SK-N-DZ (cell line): ENCODE data around the gene NDUFV2. TPM values are rescaled to one million over a fixed set of nuclear protein-coding genes. Genes with fewer than 3 reads are reported as not detected.
"Not testable (repeated sequence)": the region's sequence is repeated elsewhere in the genome, so short reads cannot be mapped to it uniquely, and the experiment has no call there.

Experiments
- DNase-seq: peaks from one replicate; pipeline ENCODE4 v3.0.0-alpha.2; 2015; ENCODE audit warnings: low spot score
- polyA plus RNA-seq, 2 experiments: library from polyadenylated mRNA; depleted of rRNA; stranded (reverse); fragments of >200 nt; gene quantifications; 2 replicates each; pipeline ENCODE4 v1.2.3, GENCODE V29; 2014

The NDUFV2 gene
- polyA plus RNA-seq (2014; cell fraction: cytosol; rRNA removed), result 230 and 256 TPM in 2 replicates
- polyA plus RNA-seq (2014; cell fraction: nucleus; rRNA removed), result 129 and 141 TPM in 2 replicates

GRCh38 chr18:9102508-9103375, at the start of gene NDUFV2:
Gene NDUFV2 (plus strand): TSS chr18:9102699. CDS start chr18:9102744, 45 bp downstream.
- peak; percentile 91 for DNase-seq

- DNase-seq, result no peak
Observed at GRCh38 chr18:9053814-9054213, 48.7 kb upstream of the NDUFV2 start.

- DNase-seq, result peak; percentile 21
Observed at GRCh38 chr18:9055185-9055584, 47.3 kb upstream of the NDUFV2 start.

GRCh38 chr18:9055626-9056025, 46.9 kb upstream of the NDUFV2 start:
- no peak for DNase-seq

- DNase-seq, result no peak
Observed at GRCh38 chr18:9057646-9058045, 44.9 kb upstream of the NDUFV2 start.

GRCh38 chr18:9058406-9058805, 44.1 kb upstream of the NDUFV2 start:
- DNase-seq, result no peak

- DNase-seq, result no peak
Observed at GRCh38 chr18:9062418-9062751, 40.1 kb upstream of the NDUFV2 start.

GRCh38 chr18:9065864-9066263, 36.6 kb upstream of the NDUFV2 start:
- DNase-seq, result no peak

- no peak for DNase-seq
Observed at GRCh38 chr18:9066358-9066757, 36.1 kb upstream of the NDUFV2 start.

GRCh38 chr18:9066817-9067306, 35.6 kb upstream of the NDUFV2 start:
- DNase-seq, result no peak

- no peak for DNase-seq
Observed at GRCh38 chr18:9067823-9068222, 34.7 kb upstream of the NDUFV2 start.

- no peak for DNase-seq
Observed at GRCh38 chr18:9068346-9068745, 34.2 kb upstream of the NDUFV2 start.

- no peak for DNase-seq
Observed at GRCh38 chr18:9069601-9070000, 32.9 kb upstream of the NDUFV2 start.

- DNase-seq, result no peak
Observed at GRCh38 chr18:9070212-9070611, 32.3 kb upstream of the NDUFV2 start.

GRCh38 chr18:9079818-9080528, 22.5 kb upstream of the NDUFV2 start:
- DNase-seq, result no peak

- no peak for DNase-seq
Observed at GRCh38 chr18:9081940-9082339, 20.6 kb upstream of the NDUFV2 start.

GRCh38 chr18:9082711-9083510, 19.6 kb upstream of the NDUFV2 start:
- no peak for DNase-seq

GRCh38 chr18:9086015-9086414, 16.5 kb upstream of the NDUFV2 start:
- no peak for DNase-seq

GRCh38 chr18:9086624-9087023, 15.9 kb upstream of the NDUFV2 start:
- no peak for DNase-seq

- DNase-seq, result no peak
Observed at GRCh38 chr18:9087144-9087543, 15.4 kb upstream of the NDUFV2 start.

GRCh38 chr18:9088252-9088651, 14.2 kb upstream of the NDUFV2 start:
- no peak for DNase-seq

- DNase-seq, result not testable (repeated sequence)
Observed at GRCh38 chr18:9088727-9089126, 13.8 kb upstream of the NDUFV2 start.
